Endothelial cell of umbilical vein (primary cell): Measurements from ENCODE around the gene CD53. TPM values are rescaled to one million over a fixed set of nuclear protein-coding genes. Genes with fewer than 3 reads are reported as not detected.

Source experiments
- BruUV-seq: library from RNA; stranded (reverse); fragments of 400-500 nt; replicated peaks from 2 replicates; lab custom pipeline; 2021; lab: Mats Ljungman, UMichigan
- CTCF ChIA-PET: fragments of 300-600, 350-600 bp; sonication (Branson Sonifier 250); formaldehyde crosslinking; loops from one replicate; lab custom pipeline; 2021; ENCODE audit warnings: antibody characterized with exemption, inconsistent platforms; lab: Charles Lee
- POLR2A ChIA-PET: fragments of 300-600, 350-600 bp; sonication (Branson Sonifier 250); formaldehyde crosslinking; loops from one replicate; lab custom pipeline; 2021; ENCODE audit warnings: antibody characterized with exemption, inconsistent platforms; lab: Charles Lee
- DNase-seq: peaks from one replicate; pipeline ENCODE4 v3.0.0-alpha.2; 2011; ENCODE audit warnings: low read depth, low spot score
- FAIRE-seq: peaks from 2 replicates; lab custom pipeline; 2011; peaks lifted over from hg19 to GRCh38; lab: Jason Lieb, UNC
- H2AFZ ChIP-seq: 2 replicates; pipeline ENCODE4 v1.6.0; 2012; ENCODE audit warnings: low read depth, low read length, control low read depth, inconsistent platforms
- H3K27ac ChIP-seq: 2 replicates; pipeline ENCODE4 v1.5.1; 2011; ENCODE audit warnings: low read depth, mild to moderate bottlenecking, control low read depth, low read length, moderate library complexity; ENCODE audit not compliant: insufficient read depth
- H3K27me3 ChIP-seq, 2 experiments: 2 replicates each; pipeline versions ENCODE4 v1.6.0 to v1.6.1; 2011; ENCODE audit warnings: low read length in 2 of 2, mixed read lengths in 1 of 2; ENCODE audit not compliant: control insufficient read depth in 2 of 2, insufficient read depth in 2 of 2
- H3K36me3 ChIP-seq, 2 experiments: 2 replicates in 1 of 2; 3 replicates in 1 of 2; pipeline ENCODE4 v1.5.1; 2011; ENCODE audit warnings: low read length in 2 of 2, mild to moderate bottlenecking in 1 of 2, moderate library complexity in 1 of 2; ENCODE audit not compliant: control insufficient read depth in 2 of 2, insufficient read depth in 2 of 2; ENCODE audit errors: extremely low read depth in 1 of 2
- H3K4me1 ChIP-seq: 3 replicates; pipeline ENCODE4 v1.5.1; 2011; ENCODE audit warnings: mild to moderate bottlenecking, low read length; ENCODE audit not compliant: control insufficient read depth, insufficient read depth; ENCODE audit errors: extremely low read depth
- H3K4me2 ChIP-seq: 2 replicates; pipeline ENCODE4 v1.6.1; 2011; ENCODE audit warnings: low read length, control low read depth, mixed read lengths; ENCODE audit not compliant: insufficient read depth
- H3K4me3 ChIP-seq, 3 experiments: fragments of 200-600 bp in 1 of 3; sonication (generic), shearing (Covaris generic) in 1 of 3; replicated peaks in 1 of 3; 2 replicates each; pipeline ENCODE4 v1.5.1; 2011 to 2016; ENCODE audit warnings: control low read depth in 3 of 3, low read length in 3 of 3, mild to moderate bottlenecking in 2 of 3, inconsistent platforms in 1 of 3, low read depth in 1 of 3, moderate library complexity in 1 of 3; ENCODE audit not compliant: insufficient read depth in 1 of 3
- H3K79me2 ChIP-seq: 2 replicates; pipeline ENCODE4 v1.6.0; 2012; ENCODE audit warnings: low read length, inconsistent platforms; ENCODE audit not compliant: control insufficient read depth, insufficient read depth
- H3K9ac ChIP-seq: replicated peaks from 2 replicates; pipeline ENCODE3; 2011; ENCODE audit warnings: low read length, control low read depth; ENCODE audit not compliant: insufficient read depth; ENCODE audit errors: extremely low read depth
- H3K9me1 ChIP-seq: replicated peaks from 3 replicates; pipeline ENCODE4 v1.6.0; 2011; ENCODE audit warnings: mild to moderate bottlenecking, low read length; ENCODE audit not compliant: control insufficient read depth, insufficient read depth; ENCODE audit errors: extremely low read depth
- H3K9me3 ChIP-seq: replicated peaks from 2 replicates; pipeline ENCODE4 v1.5.1; 2012; ENCODE audit warnings: low read length, inconsistent platforms; ENCODE audit not compliant: control insufficient read depth, insufficient read depth
- H4K20me1 ChIP-seq: replicated peaks from 2 replicates; pipeline ENCODE3; 2011; ENCODE audit warnings: mild to moderate bottlenecking, low read length; ENCODE audit not compliant: control insufficient read depth, insufficient read depth; ENCODE audit errors: extremely low read depth
- CTCF ChIP-seq, 2 donors: IDR thresholded peaks; 1 replicate in 1 of 2; 2 replicates in 1 of 2; pipeline ENCODE4 v1.5.1; 2011; ENCODE audit warnings: low read length in 2 of 2, mild to moderate bottlenecking in 2 of 2, moderate library complexity in 2 of 2, control low read depth in 1 of 2, inconsistent platforms in 1 of 2, low read depth in 1 of 2; ENCODE audit not compliant: insufficient read depth in 1 of 2; ENCODE audit errors: extremely low read depth in 1 of 2
- EZH2 ChIP-seq: IDR thresholded peaks from 2 replicates; pipeline ENCODE4 v1.6.1; 2012; ENCODE audit warnings: borderline replicate concordance, low read depth, mild to moderate bottlenecking, moderate library complexity, low read length, inconsistent platforms; ENCODE audit not compliant: severe bottlenecking
- FOS ChIP-seq: IDR thresholded peaks from 2 replicates; pipeline ENCODE4 v1.6.1; 2011; ENCODE audit warnings: mild to moderate bottlenecking, low read length, moderate library complexity, borderline replicate concordance; ENCODE audit not compliant: insufficient read depth
- GATA2 ChIP-seq: IDR thresholded peaks from 2 replicates; pipeline ENCODE4 v1.7.0; 2011; ENCODE audit warnings: low read depth, mild to moderate bottlenecking, moderate library complexity, mixed read lengths, low read length; ENCODE audit not compliant: insufficient read length, insufficient read depth
- JUN ChIP-seq: IDR thresholded peaks from 2 replicates; pipeline ENCODE4 v1.6.1; 2011; ENCODE audit warnings: borderline replicate concordance, low read depth; ENCODE audit not compliant: insufficient read length, insufficient read depth
- MAX ChIP-seq: IDR thresholded peaks from 2 replicates; pipeline ENCODE4 v1.6.1; 2011; ENCODE audit not compliant: insufficient read depth, insufficient read length
- MYC ChIP-seq: IDR thresholded peaks from one replicate; pipeline ENCODE4 v1.6.1; 2011; ENCODE audit warnings: mild to moderate bottlenecking, low read depth, low read length
- POLR2A ChIP-seq: IDR thresholded peaks from 2 replicates; pipeline ENCODE4 v1.6.1; 2012; ENCODE audit warnings: low read depth, mild to moderate bottlenecking, control low read depth, low read length
- POLR2AphosphoS5 ChIP-seq: IDR thresholded peaks from 2 replicates; pipeline ENCODE4 v1.6.1; 2012; ENCODE audit warnings: low read depth, mild to moderate bottlenecking, control low read depth, low read length, moderate library complexity; ENCODE audit not compliant: insufficient read depth
- dilution Hi-C: fragments of 300-500 bp; cut with MboI; formaldehyde crosslinking; loops from one replicate; pipeline ENCODE4 v1.15.0; 2019; ENCODE audit warnings: low sequenced_read_pairs; ENCODE audit not compliant: extremely low pct_ligation_motif_present
- intact Hi-C: fragments of 100-400 bp; cut with micrococcal nuclease; formaldehyde crosslinking; loops from one replicate; pipeline ENCODE4 v1.10.0; 2022
- polyA plus RNA-seq, 4 experiments: library from polyadenylated mRNA; depleted of rRNA in 3 of 4; stranded (reverse) in 3 of 4; unstranded in 1 of 4; fragments of >200 nt; gene quantifications; 2 replicates each; pipeline versions ENCODE4 v1.2.1 to v1.2.3, GENCODE V29; 2011 to 2012; ENCODE audit warnings: missing spikeins in 1 of 4
- total RNA-seq: library from RNA; stranded (reverse); gene quantifications from 2 replicates; pipeline ENCODE4 v1.2.3, GENCODE V29; 2021

The CD53 gene
- total and polyA plus RNA-seq, 2 donors (not counting 3 experiments of a cell fraction or from before 2014, with no cell fraction given): 0.35 TPM; not detected in 1

- no TSS peak for BruUV-seq
- H2AFZ ChIP-seq: no peak overlapping the region
- DNase-seq (no peak), FAIRE-seq (no peak)
- no peaks in the 10 kb centered on the region for H4K20me1 ChIP-seq
- H3K27ac ChIP-seq: no peak overlapping the region
- no peaks in the 10 kb centered on the region for H3K9me3 ChIP-seq
- H3K9me1 ChIP-seq: no peaks in the 10 kb centered on the region
- H3K9ac ChIP-seq: no peak overlapping the region
- TF ChIP-seq EZH2: no peak
- TF ChIP-seq MAX: no peak
- no peak for TF ChIP-seq POLR2AphosphoS5
- TF ChIP-seq CTCF (IDR thresholded peaks at IDR 0.05; ENCODE audit: extremely low read depth in 1 of 2, insufficient read depth in 1 of 2, low read depth in 1 of 2, low read length in 2 of 2): no peak
- TF ChIP-seq GATA2: no peak
- TF ChIP-seq POLR2A: no peak
- TF ChIP-seq FOS: no peak
- no peak for TF ChIP-seq MYC
- TF ChIP-seq JUN: no peak
- intact Hi-C loops: no loop called here
- no peak overlapping the region for H3K4me3 ChIP-seq
- no peaks in the 10 kb centered on the region for H3K79me2 ChIP-seq
- no peaks in the 10 kb centered on the region for H3K27me3 ChIP-seq
- ChIA-PET POLR2A (no interaction called here), CTCF (no interaction called here)
- H3K36me3 ChIP-seq: no peaks in the 10 kb centered on the region
- no peak overlapping the region for H3K4me2 ChIP-seq
- dilution Hi-C loops: no loop called here
- no peaks in the 10 kb centered on the region for H3K4me1 ChIP-seq
These were observed 7.0 kb downstream of the CD53 start for GRCh38 chr1:110879758-110880606.
